Endothelial cell of umbilical vein (primary cell): Measurements from ENCODE around the gene RRP8. TPM values are rescaled to one million over a fixed set of nuclear protein-coding genes. Genes with fewer than 3 reads are reported as not detected.

ENCODE experiments used
- BruUV-seq: library from RNA; stranded (reverse); fragments of 400-500 nt; replicated peaks from 2 replicates; lab custom pipeline; 2021; lab: Mats Ljungman, UMichigan
- CTCF ChIA-PET: fragments of 300-600, 350-600 bp; sonication (Branson Sonifier 250); formaldehyde crosslinking; loops from one replicate; lab custom pipeline; 2021; ENCODE audit warnings: antibody characterized with exemption, inconsistent platforms; lab: Charles Lee
- POLR2A ChIA-PET: fragments of 300-600, 350-600 bp; sonication (Branson Sonifier 250); formaldehyde crosslinking; loops from one replicate; lab custom pipeline; 2021; ENCODE audit warnings: antibody characterized with exemption, inconsistent platforms; lab: Charles Lee
- DNase-seq: peaks from one replicate; pipeline ENCODE4 v3.0.0-alpha.2; 2011; ENCODE audit warnings: low read depth, low spot score
- FAIRE-seq: peaks from 2 replicates; lab custom pipeline; 2011; peaks lifted over from hg19 to GRCh38; lab: Jason Lieb, UNC
- H2AFZ ChIP-seq: 2 replicates; pipeline ENCODE4 v1.6.0; 2012; ENCODE audit warnings: low read depth, low read length, control low read depth, inconsistent platforms
- H3K27ac ChIP-seq: 2 replicates; pipeline ENCODE4 v1.5.1; 2011; ENCODE audit warnings: low read depth, mild to moderate bottlenecking, control low read depth, low read length, moderate library complexity; ENCODE audit not compliant: insufficient read depth
- H3K27me3 ChIP-seq, 2 experiments: 2 replicates each; pipeline versions ENCODE4 v1.6.0 to v1.6.1; 2011; ENCODE audit warnings: low read length in 2 of 2, mixed read lengths in 1 of 2; ENCODE audit not compliant: control insufficient read depth in 2 of 2, insufficient read depth in 2 of 2
- H3K36me3 ChIP-seq, 2 experiments: 2 replicates in 1 of 2; 3 replicates in 1 of 2; pipeline ENCODE4 v1.5.1; 2011; ENCODE audit warnings: low read length in 2 of 2, mild to moderate bottlenecking in 1 of 2, moderate library complexity in 1 of 2; ENCODE audit not compliant: control insufficient read depth in 2 of 2, insufficient read depth in 2 of 2; ENCODE audit errors: extremely low read depth in 1 of 2
- H3K4me1 ChIP-seq: 3 replicates; pipeline ENCODE4 v1.5.1; 2011; ENCODE audit warnings: mild to moderate bottlenecking, low read length; ENCODE audit not compliant: control insufficient read depth, insufficient read depth; ENCODE audit errors: extremely low read depth
- H3K4me2 ChIP-seq: 2 replicates; pipeline ENCODE4 v1.6.1; 2011; ENCODE audit warnings: low read length, control low read depth, mixed read lengths; ENCODE audit not compliant: insufficient read depth
- H3K4me3 ChIP-seq, 3 experiments: fragments of 200-600 bp in 1 of 3; sonication (generic), shearing (Covaris generic) in 1 of 3; replicated peaks in 1 of 3; 2 replicates each; pipeline ENCODE4 v1.5.1; 2011 to 2016; ENCODE audit warnings: control low read depth in 3 of 3, low read length in 3 of 3, mild to moderate bottlenecking in 2 of 3, inconsistent platforms in 1 of 3, low read depth in 1 of 3, moderate library complexity in 1 of 3; ENCODE audit not compliant: insufficient read depth in 1 of 3
- H3K79me2 ChIP-seq: 2 replicates; pipeline ENCODE4 v1.6.0; 2012; ENCODE audit warnings: low read length, inconsistent platforms; ENCODE audit not compliant: control insufficient read depth, insufficient read depth
- H3K9ac ChIP-seq: replicated peaks from 2 replicates; pipeline ENCODE3; 2011; ENCODE audit warnings: low read length, control low read depth; ENCODE audit not compliant: insufficient read depth; ENCODE audit errors: extremely low read depth
- H3K9me1 ChIP-seq: replicated peaks from 3 replicates; pipeline ENCODE4 v1.6.0; 2011; ENCODE audit warnings: mild to moderate bottlenecking, low read length; ENCODE audit not compliant: control insufficient read depth, insufficient read depth; ENCODE audit errors: extremely low read depth
- H3K9me3 ChIP-seq: replicated peaks from 2 replicates; pipeline ENCODE4 v1.5.1; 2012; ENCODE audit warnings: low read length, inconsistent platforms; ENCODE audit not compliant: control insufficient read depth, insufficient read depth
- H4K20me1 ChIP-seq: replicated peaks from 2 replicates; pipeline ENCODE3; 2011; ENCODE audit warnings: mild to moderate bottlenecking, low read length; ENCODE audit not compliant: control insufficient read depth, insufficient read depth; ENCODE audit errors: extremely low read depth
- CTCF ChIP-seq, 2 donors: IDR thresholded peaks; 1 replicate in 1 of 2; 2 replicates in 1 of 2; pipeline ENCODE4 v1.5.1; 2011; ENCODE audit warnings: low read length in 2 of 2, mild to moderate bottlenecking in 2 of 2, moderate library complexity in 2 of 2, control low read depth in 1 of 2, inconsistent platforms in 1 of 2, low read depth in 1 of 2; ENCODE audit not compliant: insufficient read depth in 1 of 2; ENCODE audit errors: extremely low read depth in 1 of 2
- EZH2 ChIP-seq: IDR thresholded peaks from 2 replicates; pipeline ENCODE4 v1.6.1; 2012; ENCODE audit warnings: borderline replicate concordance, low read depth, mild to moderate bottlenecking, moderate library complexity, low read length, inconsistent platforms; ENCODE audit not compliant: severe bottlenecking
- FOS ChIP-seq: IDR thresholded peaks from 2 replicates; pipeline ENCODE4 v1.6.1; 2011; ENCODE audit warnings: mild to moderate bottlenecking, low read length, moderate library complexity, borderline replicate concordance; ENCODE audit not compliant: insufficient read depth
- GATA2 ChIP-seq: IDR thresholded peaks from 2 replicates; pipeline ENCODE4 v1.7.0; 2011; ENCODE audit warnings: low read depth, mild to moderate bottlenecking, moderate library complexity, mixed read lengths, low read length; ENCODE audit not compliant: insufficient read length, insufficient read depth
- JUN ChIP-seq: IDR thresholded peaks from 2 replicates; pipeline ENCODE4 v1.6.1; 2011; ENCODE audit warnings: borderline replicate concordance, low read depth; ENCODE audit not compliant: insufficient read length, insufficient read depth
- MAX ChIP-seq: IDR thresholded peaks from 2 replicates; pipeline ENCODE4 v1.6.1; 2011; ENCODE audit not compliant: insufficient read depth, insufficient read length
- MYC ChIP-seq: IDR thresholded peaks from one replicate; pipeline ENCODE4 v1.6.1; 2011; ENCODE audit warnings: mild to moderate bottlenecking, low read depth, low read length
- POLR2A ChIP-seq: IDR thresholded peaks from 2 replicates; pipeline ENCODE4 v1.6.1; 2012; ENCODE audit warnings: low read depth, mild to moderate bottlenecking, control low read depth, low read length
- POLR2AphosphoS5 ChIP-seq: IDR thresholded peaks from 2 replicates; pipeline ENCODE4 v1.6.1; 2012; ENCODE audit warnings: low read depth, mild to moderate bottlenecking, control low read depth, low read length, moderate library complexity; ENCODE audit not compliant: insufficient read depth
- dilution Hi-C: fragments of 300-500 bp; cut with MboI; formaldehyde crosslinking; loops from one replicate; pipeline ENCODE4 v1.15.0; 2019; ENCODE audit warnings: low sequenced_read_pairs; ENCODE audit not compliant: extremely low pct_ligation_motif_present
- intact Hi-C: fragments of 100-400 bp; cut with micrococcal nuclease; formaldehyde crosslinking; loops from one replicate; pipeline ENCODE4 v1.10.0; 2022
- polyA plus RNA-seq, 4 experiments: library from polyadenylated mRNA; depleted of rRNA in 3 of 4; stranded (reverse) in 3 of 4; unstranded in 1 of 4; fragments of >200 nt; gene quantifications; 2 replicates each; pipeline versions ENCODE4 v1.2.1 to v1.2.3, GENCODE V29; 2011 to 2012; ENCODE audit warnings: missing spikeins in 1 of 4
- total RNA-seq: library from RNA; stranded (reverse); gene quantifications from 2 replicates; pipeline ENCODE4 v1.2.3, GENCODE V29; 2021

RRP8 gene
- total and polyA plus RNA-seq, 2 donors (not counting 3 experiments of a cell fraction or from before 2014, with no cell fraction given): 6.4 to 19.4 TPM

- dilution Hi-C loops: no loop called here
- no peak overlapping the region for H3K4me3 ChIP-seq
- no peak overlapping the region for H3K27ac ChIP-seq
- TF ChIP-seq JUN (no peak), POLR2A (no peak), CTCF (IDR thresholded peaks at IDR 0.05; ENCODE audit: extremely low read depth in 1 of 2, insufficient read depth in 1 of 2, low read depth in 1 of 2, low read length in 2 of 2) (no peak), GATA2 (no peak), EZH2 (no peak), FOS (no peak), MYC (no peak), MAX (no peak), POLR2AphosphoS5 (no peak)
- H2AFZ ChIP-seq: no peak overlapping the region
- ChIA-PET POLR2A (no interaction called here), CTCF (interaction anchor here (3.8 kb wide), 1 partner anchor 42 kb away, joined by 19 read pairs; no protein-coding TSS in a partner anchor)
- no peaks in the 10 kb centered on the region for H4K20me1 ChIP-seq
- H3K9me1 ChIP-seq: no peaks in the 10 kb centered on the region
- no peak for DNase-seq
- H3K4me1 ChIP-seq: no peaks in the 10 kb centered on the region
- no peaks in the 10 kb centered on the region for H3K79me2 ChIP-seq
- H3K27me3 ChIP-seq: no peaks in the 10 kb centered on the region
- H3K9ac ChIP-seq: no peak overlapping the region
- peaks cover 5 to 59% of the 10 kb centered on the region in 2 experiments for H3K36me3 ChIP-seq
- H3K4me2 ChIP-seq: no peak overlapping the region
- no TSS peak for BruUV-seq
- H3K9me3 ChIP-seq: no peaks in the 10 kb centered on the region
- no peak for FAIRE-seq
- intact Hi-C loops: no loop called here
Measured at GRCh38 chr11:6625832-6626420, 22.5 kb upstream of the RRP8 start.
